ENCODE results near the gene HBA2. TPM values are rescaled to one million over a fixed set of nuclear protein-coding genes. Genes with fewer than 3 reads are reported as not detected.

HBA2 gene
- total RNA-seq, 8 experiments from 2014 or later, result 0.92 to 3.2 (median 1.1) TPM; not detected in 5

GRCh38 chr16:180101-180675, 7.5 kb downstream of the HBA2 start, which contains the start of gene HBQ1:
HBQ1 (plus strand) TSS chr16:180459; CDS start chr16:180487, 28 bp downstream.
- Histone ChIP-seq H3K4me1 (replicated peaks in 1 of 2) (peaks cover 2 to 6% of the 10 kb centered on the region in 2 donors), H3K27ac (no peak within 1 kb of the TSS), H3K4me3 (peak within 1 kb of the TSS; percentile 34 to 45 (median 39))
- WGBS, 10 experiments, result 0 to 90% (median 6%) methylated on average over 1 to 29 of the region's 59 CpGs; no CpG with 5 or more reads in 5 of the 10 experiments
- ATAC-seq (replicated peaks in 6 of 8), result peak in 6 of 8 experiments; percentile 26 to 74 (median 68)
- in situ Hi-C loops (cut with MboI; ENCODE audit: low pct_unique_long_range_greater_than_20kb in 2 of 9, low sequenced_read_pairs in 9 of 9, unreplicated experiment in 9 of 9), result no loop called here

GRCh38 chr16:180681-181564, 8.2 kb downstream of the HBA2 start:
- peaks cover 2 to 6% of the 10 kb centered on the region in 2 donors for H3K4me1 ChIP-seq (replicated peaks in 1 of 2)
- H3K27ac ChIP-seq, result no peak overlapping the region
- peak; percentile 65 to 80 (median 72) for ATAC-seq (replicated peaks in 6 of 8)
- in situ Hi-C loops (cut with MboI; ENCODE audit: low pct_unique_long_range_greater_than_20kb in 2 of 9, low sequenced_read_pairs in 9 of 9, unreplicated experiment in 9 of 9), result no loop called here
- 0% methylated on average over 5 of the region's 89 CpGs; no CpG with 5 or more reads in 9 of the 10 experiments for WGBS, 10 experiments
- peak overlapping the region; percentile 34 to 45 (median 39) for H3K4me3 ChIP-seq

GRCh38 chr16:181565-182021, 8.9 kb downstream of the HBA2 start:
- peak in 2 of 8 experiments; percentile 3 to 4 for ATAC-seq (replicated peaks in 6 of 8)
- Histone ChIP-seq H3K4me3 (peak overlapping the region in 3 of 5 donors; percentile 34 to 45 (median 44)), H3K4me1 (replicated peaks in 1 of 2) (peaks cover 2 to 6% of the 10 kb centered on the region in 2 donors), H3K27ac (no peak overlapping the region)
- in situ Hi-C loops (cut with MboI; ENCODE audit: low pct_unique_long_range_greater_than_20kb in 2 of 9, low sequenced_read_pairs in 9 of 9, unreplicated experiment in 9 of 9), result no loop called here
- 0 to 40% (median 17%) methylated on average over 1 to 2 of the region's 22 CpGs; no CpG with 5 or more reads in 7 of the 10 experiments for WGBS, 10 experiments

- H3K4me1 ChIP-seq (replicated peaks in 1 of 2), result peaks cover 0 to 6% of the 10 kb centered on the region in 2 donors
- H3K4me3 ChIP-seq, result no peak overlapping the region
- no peak overlapping the region for H3K27ac ChIP-seq
- ATAC-seq (replicated peaks in 6 of 8), result no peak
- in situ Hi-C loops (cut with MboI; ENCODE audit: low pct_unique_long_range_greater_than_20kb in 2 of 9, low sequenced_read_pairs in 9 of 9, unreplicated experiment in 9 of 9), result no loop called here
- 100% methylated on average over 1 to 2 of the region's 7 CpGs; no CpG with 5 or more reads in 6 of the 10 experiments for WGBS, 10 experiments
Observed at GRCh38 chr16:183005-183404, 10.3 kb downstream of the HBA2 start.

- Histone ChIP-seq H3K4me1 (replicated peaks in 1 of 2) (peaks cover 0 to 6% of the 10 kb centered on the region in 2 donors), H3K4me3 (no peak overlapping the region), H3K27ac (no peak overlapping the region)
- 59 to 100% (median 81%) methylated on average over 2 to 5 of the region's 13 CpGs; no CpG with 5 or more reads in 5 of the 10 experiments for WGBS, 10 experiments
- in situ Hi-C loops (cut with MboI; ENCODE audit: low pct_unique_long_range_greater_than_20kb in 2 of 9, low sequenced_read_pairs in 9 of 9, unreplicated experiment in 9 of 9), result no loop called here
- no peak for ATAC-seq (replicated peaks in 6 of 8)
Observed at GRCh38 chr16:185213-185612, 12.5 kb downstream of the HBA2 start.

- no peak for ATAC-seq (replicated peaks in 6 of 8)
- Histone ChIP-seq H3K4me3 (no peak overlapping the region), H3K27ac (no peak overlapping the region), H3K4me1 (replicated peaks in 1 of 2) (peaks cover 0 to 5% of the 10 kb centered on the region in 2 donors)
- in situ Hi-C loops (cut with MboI; ENCODE audit: low pct_unique_long_range_greater_than_20kb in 2 of 9, low sequenced_read_pairs in 9 of 9, unreplicated experiment in 9 of 9), result no loop called here
- 0 to 100% (median 67%) methylated on average over 1 of the region's 11 CpGs; no CpG with 5 or more reads in 4 of the 10 experiments for WGBS, 10 experiments
Observed at GRCh38 chr16:185691-186090, 13.0 kb downstream of the HBA2 start.

GRCh38 chr16:187330-187729, 14.7 kb downstream of the HBA2 start:
- WGBS, 10 experiments, result 94 to 100% (median 98%) methylated on average over 1 to 5 of the region's 8 CpGs; no CpG with 5 or more reads in 6 of the 10 experiments
- in situ Hi-C loops (cut with MboI; ENCODE audit: low pct_unique_long_range_greater_than_20kb in 2 of 9, low sequenced_read_pairs in 9 of 9, unreplicated experiment in 9 of 9), result no loop called here
- Histone ChIP-seq H3K4me3 (no peak overlapping the region), H3K4me1 (replicated peaks in 1 of 2) (no peaks in the 10 kb centered on the region), H3K27ac (no peak overlapping the region)
- ATAC-seq (replicated peaks in 6 of 8), result no peak

- Histone ChIP-seq H3K4me3 (no peak overlapping the region), H3K27ac (no peak overlapping the region), H3K4me1 (replicated peaks in 1 of 2) (no peaks in the 10 kb centered on the region)
- ATAC-seq (replicated peaks in 6 of 8), result no peak
- in situ Hi-C loops (cut with MboI; ENCODE audit: low pct_unique_long_range_greater_than_20kb in 2 of 9, low sequenced_read_pairs in 9 of 9, unreplicated experiment in 9 of 9), result no loop called here
- 70 to 100% (median 93%) methylated on average over 2 to 5 of the region's 8 CpGs; no CpG with 5 or more reads in 3 of the 10 experiments for WGBS, 10 experiments
Observed at GRCh38 chr16:188674-189073, 16.0 kb downstream of the HBA2 start.

GRCh38 chr16:189604-190186, 17.0 kb downstream of the HBA2 start:
- no peak overlapping the region for H3K4me3 ChIP-seq
- H3K27ac ChIP-seq, result no peak overlapping the region
- peak in 1 of 8 experiments; percentile 5 for ATAC-seq (replicated peaks in 6 of 8)
- H3K4me1 ChIP-seq (replicated peaks in 1 of 2), result no peaks in the 10 kb centered on the region
- WGBS, 10 experiments, result 96 to 100% (median 100%) methylated on average over 1 to 14 of the region's 34 CpGs; no CpG with 5 or more reads in 3 of the 10 experiments
- in situ Hi-C loops (cut with MboI; ENCODE audit: low pct_unique_long_range_greater_than_20kb in 2 of 9, low sequenced_read_pairs in 9 of 9, unreplicated experiment in 9 of 9), result no loop called here

GRCh38 chr16:191831-192230, 19.2 kb downstream of the HBA2 start:
- H3K27ac ChIP-seq, result no peak overlapping the region
- no peaks in the 10 kb centered on the region for H3K4me1 ChIP-seq (replicated peaks in 1 of 2)
- ATAC-seq (replicated peaks in 6 of 8), result peak in 3 of 8 experiments; percentile 20 to 92 (median 72)
- no peak overlapping the region for H3K4me3 ChIP-seq
- in situ Hi-C loops (cut with MboI; ENCODE audit: low pct_unique_long_range_greater_than_20kb in 2 of 9, low sequenced_read_pairs in 9 of 9, unreplicated experiment in 9 of 9), result no loop called here
- WGBS, 10 experiments, result 79 to 100% (median 100%) methylated on average over 2 to 4 of the region's 4 CpGs; no CpG with 5 or more reads in 6 of the 10 experiments

- in situ Hi-C loops (cut with MboI; ENCODE audit: low pct_unique_long_range_greater_than_20kb in 2 of 9, low sequenced_read_pairs in 9 of 9, unreplicated experiment in 9 of 9), result no loop called here
- Histone ChIP-seq H3K4me3 (no peak overlapping the region), H3K4me1 (replicated peaks in 1 of 2) (no peaks in the 10 kb centered on the region), H3K27ac (no peak overlapping the region)
- WGBS, 10 experiments, result 88 to 100% (median 96%) methylated on average over 2 to 10 of the region's 11 CpGs; no CpG with 5 or more reads in 4 of the 10 experiments
- no peak for ATAC-seq (replicated peaks in 6 of 8)
Observed at GRCh38 chr16:192686-193085, 20.0 kb downstream of the HBA2 start.

- no peaks in the 10 kb centered on the region for H3K4me1 ChIP-seq (replicated peaks in 1 of 2)
- H3K4me3 ChIP-seq, result no peak overlapping the region
- in situ Hi-C loops (cut with MboI; ENCODE audit: low pct_unique_long_range_greater_than_20kb in 2 of 9, low sequenced_read_pairs in 9 of 9, unreplicated experiment in 9 of 9), result no loop called here
- no peak overlapping the region for H3K27ac ChIP-seq
- 81 to 100% (median 95%) methylated on average over 2 to 8 of the region's 15 CpGs; no CpG with 5 or more reads in 3 of the 10 experiments for WGBS, 10 experiments
- ATAC-seq (replicated peaks in 6 of 8), result no peak
Observed at GRCh38 chr16:193441-193840, 20.8 kb downstream of the HBA2 start.

GRCh38 chr16:194516-194915, 21.8 kb downstream of the HBA2 start:
- no peaks in the 10 kb centered on the region for H3K4me1 ChIP-seq (replicated peaks in 1 of 2)
- in situ Hi-C loops (cut with MboI; ENCODE audit: low pct_unique_long_range_greater_than_20kb in 2 of 9, low sequenced_read_pairs in 9 of 9, unreplicated experiment in 9 of 9), result no loop called here
- WGBS, 10 experiments, result 96 to 100% (median 100%) methylated on average over 1 to 5 of the region's 6 CpGs; no CpG with 5 or more reads in 5 of the 10 experiments
- no peak for ATAC-seq (replicated peaks in 6 of 8)
- no peak overlapping the region for H3K4me3 ChIP-seq
- H3K27ac ChIP-seq, result no peak overlapping the region

Measured in motor neuron (in vitro differentiated cells).